22Rv1 (cell line): ENCODE measurements around the gene SBNO1.

Experiments used
- ZFX ChIP-seq: fragments of 450-650 bp; IDR thresholded peaks from 2 replicates; pipeline ENCODE4 v1.6.1; 2017; ENCODE audit warnings: antibody characterized with exemption, borderline replicate concordance
- TF ChIP-seq, protein P1 (sequence below): fragments of 450-650 bp; IDR thresholded peaks from 2 replicates; pipeline ENCODE4 v1.5.1; 2017; ENCODE audit warnings: mild to moderate bottlenecking

DNA sequence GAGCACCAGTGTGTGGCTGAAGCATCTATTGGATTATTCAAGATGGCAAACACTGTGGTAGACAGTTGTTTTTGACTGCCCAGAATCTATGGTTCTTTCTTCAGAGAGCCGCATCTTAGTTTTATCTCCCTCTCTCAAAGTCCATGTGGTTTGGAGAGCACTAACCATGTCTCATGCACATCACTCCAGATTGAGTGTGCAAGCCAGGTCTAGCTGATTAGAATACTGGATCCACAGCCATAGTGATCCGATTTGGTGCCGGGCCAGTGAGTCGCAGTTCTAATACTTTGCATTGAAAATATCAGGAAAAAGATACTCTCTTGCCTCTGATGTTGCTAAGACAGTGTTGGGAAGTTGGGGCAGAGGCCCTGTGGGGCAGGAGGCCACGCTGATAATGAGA is 4.6 kb upstream of the SBNO1 start:
- TF ChIP-seq, protein P1, sequence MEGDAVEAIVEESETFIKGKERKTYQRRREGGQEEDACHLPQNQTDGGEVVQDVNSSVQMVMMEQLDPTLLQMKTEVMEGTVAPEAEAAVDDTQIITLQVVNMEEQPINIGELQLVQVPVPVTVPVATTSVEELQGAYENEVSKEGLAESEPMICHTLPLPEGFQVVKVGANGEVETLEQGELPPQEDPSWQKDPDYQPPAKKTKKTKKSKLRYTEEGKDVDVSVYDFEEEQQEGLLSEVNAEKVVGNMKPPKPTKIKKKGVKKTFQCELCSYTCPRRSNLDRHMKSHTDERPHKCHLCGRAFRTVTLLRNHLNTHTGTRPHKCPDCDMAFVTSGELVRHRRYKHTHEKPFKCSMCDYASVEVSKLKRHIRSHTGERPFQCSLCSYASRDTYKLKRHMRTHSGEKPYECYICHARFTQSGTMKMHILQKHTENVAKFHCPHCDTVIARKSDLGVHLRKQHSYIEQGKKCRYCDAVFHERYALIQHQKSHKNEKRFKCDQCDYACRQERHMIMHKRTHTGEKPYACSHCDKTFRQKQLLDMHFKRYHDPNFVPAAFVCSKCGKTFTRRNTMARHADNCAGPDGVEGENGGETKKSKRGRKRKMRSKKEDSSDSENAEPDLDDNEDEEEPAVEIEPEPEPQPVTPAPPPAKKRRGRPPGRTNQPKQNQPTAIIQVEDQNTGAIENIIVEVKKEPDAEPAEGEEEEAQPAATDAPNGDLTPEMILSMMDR: no peak
- TF ChIP-seq ZFX: no peak
